Activated CD8-positive, alpha-beta memory T cell treated with anti-CD3 and anti-CD28 coated beads, Interleukin-2, amount 10 ng/mL, durations not matched to agents 7 days and 5 days (primary cell): ENCODE data around the gene MYOZ3. TPM values are rescaled to one million over a fixed set of nuclear protein-coding genes. Genes with fewer than 3 reads are reported as not detected.

Experiments used
- ATAC-seq: fragments of 150-1000 bp; cut with Tn5 transposase; one replicate; pipeline ENCODE4 v1.10.0; 2021; ENCODE audit warnings: moderate library complexity
- CTCF ChIA-PET: fragments of 350-600 bp; sonication (Branson Sonifier 250); formaldehyde crosslinking; loops from one replicate; lab custom pipeline; 2021; ENCODE audit warnings: antibody characterized with exemption; lab: Charles Lee
- DNase-seq: peaks from one replicate; pipeline ENCODE4 v3.0.0-alpha.2; 2020
- H3K27ac Mint-ChIP-seq: one replicate; pipeline ENCODE4 v1.8.0; 2021; ENCODE audit warnings: mild to moderate bottlenecking, mixed read lengths
- H3K27me3 Mint-ChIP-seq: one replicate; pipeline ENCODE4 v1.8.0; 2021; ENCODE audit warnings: mixed read lengths
- H3K36me3 Mint-ChIP-seq: one replicate; pipeline ENCODE4 v1.8.0; 2021; ENCODE audit warnings: mild to moderate bottlenecking, mixed read lengths
- H3K4me1 Mint-ChIP-seq: one replicate; pipeline ENCODE4 v1.8.0; 2021; ENCODE audit warnings: mixed read lengths
- H3K4me3 Mint-ChIP-seq: one replicate; pipeline ENCODE4 v1.8.0; 2021; ENCODE audit warnings: mild to moderate bottlenecking, moderate library complexity, mixed read lengths
- H3K9me3 Mint-ChIP-seq: one replicate; pipeline ENCODE4 v1.8.0; 2022; ENCODE audit warnings: low read depth, mixed read lengths
- total RNA-seq, 2 experiments: library from RNA; stranded (reverse); gene quantifications; one replicate each; pipeline ENCODE4 v1.2.3, GENCODE V29; 2021

The MYOZ3 gene
- total RNA-seq, 2 experiments from 2014 or later = not detected

GRCh38 chr5:150632305-150633160, 28.5 kb upstream of the MYOZ3 start:
- H3K27me3 Mint-ChIP-seq = peaks cover 17% of the 10 kb centered on the region
- no peak for ATAC-seq
- H3K36me3 Mint-ChIP-seq = no peaks in the 10 kb centered on the region
- H3K4me1 Mint-ChIP-seq = no peaks in the 10 kb centered on the region
- H3K9me3 Mint-ChIP-seq = no peaks in the 10 kb centered on the region
- DNase-seq = no peak
- no peak overlapping the region for H3K4me3 Mint-ChIP-seq
- CTCF ChIA-PET = interaction anchor here (0.7 kb wide), 1 partner anchor 87 kb away, joined by 3 read pairs; no protein-coding TSS in a partner anchor
- no peak overlapping the region for H3K27ac Mint-ChIP-seq

- peaks cover 22% of the 10 kb centered on the region for H3K27me3 Mint-ChIP-seq
- H3K4me3 Mint-ChIP-seq = no peak overlapping the region
- H3K36me3 Mint-ChIP-seq = no peaks in the 10 kb centered on the region
- H3K9me3 Mint-ChIP-seq = no peaks in the 10 kb centered on the region
- CTCF ChIA-PET = no interaction called here
- no peaks in the 10 kb centered on the region for H3K4me1 Mint-ChIP-seq
- ATAC-seq (no peak), DNase-seq (no peak)
- H3K27ac Mint-ChIP-seq = no peak overlapping the region
These were observed 27.6 kb upstream of the MYOZ3 start for GRCh38 chr5:150633429-150633828.

GRCh38 chr5:150636391-150637244, 24.4 kb upstream of the MYOZ3 start:
- CTCF ChIA-PET = no interaction called here
- Mint-ChIP-seq H3K4me3 (no peak overlapping the region), H3K36me3 (no peaks in the 10 kb centered on the region), H3K27me3 (peaks cover 26% of the 10 kb centered on the region), H3K9me3 (no peaks in the 10 kb centered on the region), H3K4me1 (no peaks in the 10 kb centered on the region), H3K27ac (no peak overlapping the region)
- no peak for ATAC-seq
- DNase-seq = no peak

GRCh38 chr5:150637245-150638052, 23.6 kb upstream of the MYOZ3 start:
- Mint-ChIP-seq H3K4me3 (no peak overlapping the region), H3K9me3 (no peaks in the 10 kb centered on the region), H3K4me1 (no peaks in the 10 kb centered on the region), H3K36me3 (no peaks in the 10 kb centered on the region), H3K27ac (no peak overlapping the region), H3K27me3 (peaks cover 26% of the 10 kb centered on the region)
- CTCF ChIA-PET = no interaction called here
- no peak for DNase-seq
- no peak for ATAC-seq

- H3K9me3 Mint-ChIP-seq = no peaks in the 10 kb centered on the region
- H3K4me1 Mint-ChIP-seq = no peaks in the 10 kb centered on the region
- ATAC-seq = no peak
- CTCF ChIA-PET = interaction anchor here (1.1 kb wide), 1 partner anchor 164 kb away, joined by 3 read pairs; no protein-coding TSS in a partner anchor
- H3K36me3 Mint-ChIP-seq = no peaks in the 10 kb centered on the region
- DNase-seq = no peak
- peaks cover 26% of the 10 kb centered on the region for H3K27me3 Mint-ChIP-seq
- H3K27ac Mint-ChIP-seq = no peak overlapping the region
- no peak overlapping the region for H3K4me3 Mint-ChIP-seq
These were observed 23.0 kb upstream of the MYOZ3 start for GRCh38 chr5:150638053-150638444.

GRCh38 chr5:150638488-150639376, 22.3 kb upstream of the MYOZ3 start:
- H3K27me3 Mint-ChIP-seq = peaks cover 26% of the 10 kb centered on the region
- no peak for ATAC-seq
- CTCF ChIA-PET = interaction anchor here (1.1 kb wide), 1 partner anchor 163 kb away, joined by 3 read pairs; no protein-coding TSS in a partner anchor

GRCh38 chr5:150639377-150639692, 21.7 kb upstream of the MYOZ3 start:
- Mint-ChIP-seq H3K36me3 (no peaks in the 10 kb centered on the region), H3K4me1 (no peaks in the 10 kb centered on the region), H3K27ac (no peak overlapping the region), H3K9me3 (no peaks in the 10 kb centered on the region), H3K4me3 (no peak overlapping the region), H3K27me3 (peaks cover 26% of the 10 kb centered on the region)
- DNase-seq (no peak), ATAC-seq (no peak)
- CTCF ChIA-PET = interaction anchor here (1.1 kb wide), 1 partner anchor 162 kb away, joined by 3 read pairs; no protein-coding TSS in a partner anchor

More at GRCh38 chr5:150638488-150639376, 22.3 kb upstream of the MYOZ3 start:
- Mint-ChIP-seq H3K27ac (no peak overlapping the region), H3K4me3 (no peak overlapping the region), H3K9me3 (no peaks in the 10 kb centered on the region), H3K36me3 (no peaks in the 10 kb centered on the region), H3K4me1 (no peaks in the 10 kb centered on the region)
- DNase-seq = no peak

GRCh38 chr5:150639751-150640150, 21.3 kb upstream of the MYOZ3 start:
- H3K9me3 Mint-ChIP-seq = no peaks in the 10 kb centered on the region
- CTCF ChIA-PET = no interaction called here
- no peak overlapping the region for H3K4me3 Mint-ChIP-seq
- DNase-seq (no peak), ATAC-seq (no peak)
- peaks cover 30% of the 10 kb centered on the region for H3K27me3 Mint-ChIP-seq
- no peaks in the 10 kb centered on the region for H3K36me3 Mint-ChIP-seq
- H3K4me1 Mint-ChIP-seq = no peaks in the 10 kb centered on the region
- H3K27ac Mint-ChIP-seq = no peak overlapping the region

- DNase-seq (no peak), ATAC-seq (no peak)
- CTCF ChIA-PET = no interaction called here
- H3K27me3 Mint-ChIP-seq = peaks cover 30% of the 10 kb centered on the region
- H3K36me3 Mint-ChIP-seq = no peaks in the 10 kb centered on the region
- no peak within 1 kb of the TSS for H3K27ac Mint-ChIP-seq
- H3K9me3 Mint-ChIP-seq = no peaks in the 10 kb centered on the region
- no peaks in the 10 kb centered on the region for H3K4me1 Mint-ChIP-seq
- no peak within 1 kb of the TSS for H3K4me3 Mint-ChIP-seq
These were observed 20.6 kb upstream of the MYOZ3 start, which contains the start of gene SYNPO for GRCh38 chr5:150640311-150641005. SYNPO (plus strand) TSS chr5:150640660; CDS start chr5:150648276, 7,616 bp downstream.

GRCh38 chr5:150641006-150641570, 20.0 kb upstream of the MYOZ3 start:
- Mint-ChIP-seq H3K27me3 (peaks cover 28% of the 10 kb centered on the region), H3K36me3 (no peaks in the 10 kb centered on the region), H3K9me3 (no peaks in the 10 kb centered on the region), H3K4me3 (no peak overlapping the region), H3K27ac (no peak overlapping the region), H3K4me1 (no peaks in the 10 kb centered on the region)
- ATAC-seq = no peak
- CTCF ChIA-PET = no interaction called here
- no peak for DNase-seq

GRCh38 chr5:150641824-150642566, 19.1 kb upstream of the MYOZ3 start:
- Mint-ChIP-seq H3K36me3 (no peaks in the 10 kb centered on the region), H3K4me3 (no peak overlapping the region), H3K9me3 (no peaks in the 10 kb centered on the region), H3K27ac (no peak overlapping the region), H3K4me1 (no peaks in the 10 kb centered on the region), H3K27me3 (peaks cover 21% of the 10 kb centered on the region)
- ATAC-seq (no peak), DNase-seq (no peak)
- CTCF ChIA-PET = interaction anchor here (1.4 kb wide), 1 partner anchor 14 kb away, joined by 4 read pairs; no protein-coding TSS in a partner anchor
